KG1 (cell line): Measurements from ENCODE around the gene NT5DC4.

ENCODE experiments used
- DNase-seq: peaks from one replicate; lab custom pipeline; 2025; lab: John Stamatoyannopoulos, UW

Gene NT5DC4

DNA sequence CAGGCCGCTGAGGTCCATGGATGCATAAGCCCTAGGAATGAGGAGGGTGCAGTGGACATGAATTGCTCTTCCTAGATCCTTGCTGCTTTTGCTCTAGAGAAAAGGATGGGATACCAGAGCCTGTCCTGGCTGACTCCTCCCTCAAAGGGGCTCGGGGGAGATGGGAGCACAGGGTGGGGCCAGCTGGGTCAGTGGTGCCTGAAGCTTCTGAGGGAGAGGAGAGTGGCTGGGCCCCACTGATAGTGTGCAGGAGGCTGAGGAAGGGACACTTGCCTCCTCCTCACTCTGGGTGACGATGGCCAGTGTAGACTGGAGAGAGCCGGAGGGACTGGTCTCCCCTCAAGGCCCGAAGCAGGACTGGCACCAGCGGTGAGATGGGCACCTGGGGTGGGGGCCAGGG is at the start of gene NT5DC4:
TSS of gene NT5DC4 (plus strand) at position 236 of the 400 bp plus-strand sequence. CDS start at position 296, 60 bp downstream.
- DNase-seq = no peak

DNA sequence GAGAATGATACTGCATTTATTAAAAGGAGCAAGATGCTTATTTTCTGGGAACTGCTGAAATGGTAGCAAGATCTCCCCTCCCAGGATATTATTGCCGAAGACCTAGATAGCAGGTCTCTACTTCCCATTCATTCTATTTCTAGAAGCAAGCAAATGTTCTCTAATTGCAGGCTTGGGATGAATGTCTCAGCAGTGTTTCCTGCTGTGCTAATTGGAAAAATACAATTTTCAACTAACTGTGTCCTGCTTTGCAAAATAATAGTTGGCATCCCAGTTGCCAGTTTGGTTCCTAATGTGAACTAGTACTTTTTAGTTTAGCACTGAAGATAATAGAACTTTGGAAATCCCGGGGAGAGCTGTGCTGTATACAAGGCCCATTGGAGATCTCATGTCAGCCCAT is 49.0 kb upstream of the NT5DC4 start:
- no peak for DNase-seq

DNA sequence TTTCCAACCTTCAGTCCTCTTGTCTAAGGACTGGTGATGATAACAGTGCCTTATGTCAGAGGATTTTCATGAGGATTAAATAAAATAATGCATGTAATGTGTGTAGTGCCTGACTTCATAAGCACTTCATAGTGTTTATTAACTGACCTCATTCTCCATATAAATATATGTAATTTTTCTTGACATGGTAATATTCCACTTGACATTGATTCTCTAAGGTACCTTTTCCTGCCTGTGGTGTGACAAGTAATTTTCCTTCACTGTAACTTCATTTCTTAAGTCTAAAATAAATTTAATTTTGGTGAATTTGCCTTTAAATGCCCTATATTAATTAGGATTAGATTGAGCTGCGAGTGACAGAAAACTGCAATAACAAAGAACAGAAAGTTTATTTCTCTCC is 47.8 kb upstream of the NT5DC4 start:
- DNase-seq = no peak

DNA sequence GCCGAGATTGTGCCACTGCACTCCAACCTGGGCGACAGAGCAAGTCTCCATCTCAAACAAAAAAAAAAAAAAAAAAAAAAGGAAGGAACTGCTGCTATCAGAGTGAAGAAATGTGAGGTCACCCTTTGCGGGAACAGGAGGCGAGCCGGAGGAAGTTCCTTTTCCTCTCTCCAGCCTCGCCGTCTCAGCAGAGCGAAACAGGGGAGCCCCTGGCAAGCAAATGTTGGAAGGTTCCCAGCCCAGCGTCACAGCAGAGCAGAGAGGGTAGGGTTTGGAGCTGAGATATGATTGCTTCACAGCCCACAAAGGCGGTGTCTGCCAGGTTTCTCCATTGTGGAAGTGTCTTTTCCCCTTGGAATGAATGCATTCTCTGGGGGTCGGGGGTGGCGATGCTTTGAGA is 46.6 kb upstream of the NT5DC4 start:
- DNase-seq = peak; percentile 15

DNA sequence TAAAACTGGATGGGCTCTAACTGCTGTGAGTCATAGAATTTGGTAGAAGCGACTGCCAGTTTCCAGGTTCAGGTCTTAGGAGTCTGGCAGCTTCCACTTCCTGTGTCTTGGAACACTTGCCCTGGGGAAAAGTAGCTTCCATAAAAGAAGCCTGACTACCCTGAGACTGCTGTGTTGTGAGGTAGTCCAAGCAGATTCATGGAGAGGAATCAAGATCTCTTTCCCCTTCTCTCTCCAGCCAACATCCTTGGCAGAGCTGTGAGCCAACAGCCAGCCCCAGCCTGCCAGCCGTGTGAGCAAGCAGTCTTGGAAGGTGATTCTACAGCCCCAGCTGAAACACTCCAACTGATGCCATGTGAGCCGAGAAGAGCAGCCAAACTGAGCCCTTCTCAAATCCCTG is 41.3 kb upstream of the NT5DC4 start:
- no peak for DNase-seq

DNA sequence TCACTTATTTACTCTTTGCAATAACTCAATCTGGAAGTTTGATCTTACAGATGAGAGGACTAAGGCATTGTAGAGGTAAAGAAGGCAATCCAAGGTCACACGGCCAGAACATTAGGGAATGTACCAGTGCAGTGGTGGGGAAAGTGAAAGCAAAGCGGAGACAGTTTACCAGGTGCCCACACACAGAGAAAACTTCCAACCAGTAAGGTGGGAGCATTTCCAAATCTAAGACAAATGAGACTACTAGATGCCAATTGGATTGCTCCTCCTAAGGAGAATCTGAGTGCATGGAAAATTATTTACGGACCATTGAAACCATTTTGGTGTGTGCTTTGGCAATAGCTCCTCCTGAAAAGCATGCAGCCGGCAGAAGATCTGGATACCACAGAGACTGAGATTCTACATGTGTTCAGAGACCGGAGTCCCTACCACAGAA is 40.1 kb upstream of the NT5DC4 start:
- DNase-seq = no peak

DNA sequence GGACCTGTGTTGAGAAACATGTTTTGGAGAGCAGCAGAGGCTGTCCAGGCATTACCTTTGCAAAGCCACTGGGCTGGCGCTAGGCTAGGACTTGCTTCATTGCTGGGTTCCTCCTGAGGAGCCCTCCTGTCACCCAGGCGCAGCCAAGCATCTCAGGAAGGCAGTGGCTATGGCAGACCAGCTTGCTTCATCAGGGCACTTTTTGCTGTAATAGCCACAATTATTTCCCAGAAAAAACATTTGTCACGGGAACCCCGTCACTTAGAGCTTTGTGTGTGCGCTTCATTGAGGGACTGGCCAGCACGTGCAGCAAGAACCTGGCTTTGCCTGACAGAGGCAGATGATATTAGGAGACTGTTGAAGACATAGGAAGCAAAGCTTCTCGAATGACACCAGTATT is 38.7 kb upstream of the NT5DC4 start:
- DNase-seq = no peak

DNA sequence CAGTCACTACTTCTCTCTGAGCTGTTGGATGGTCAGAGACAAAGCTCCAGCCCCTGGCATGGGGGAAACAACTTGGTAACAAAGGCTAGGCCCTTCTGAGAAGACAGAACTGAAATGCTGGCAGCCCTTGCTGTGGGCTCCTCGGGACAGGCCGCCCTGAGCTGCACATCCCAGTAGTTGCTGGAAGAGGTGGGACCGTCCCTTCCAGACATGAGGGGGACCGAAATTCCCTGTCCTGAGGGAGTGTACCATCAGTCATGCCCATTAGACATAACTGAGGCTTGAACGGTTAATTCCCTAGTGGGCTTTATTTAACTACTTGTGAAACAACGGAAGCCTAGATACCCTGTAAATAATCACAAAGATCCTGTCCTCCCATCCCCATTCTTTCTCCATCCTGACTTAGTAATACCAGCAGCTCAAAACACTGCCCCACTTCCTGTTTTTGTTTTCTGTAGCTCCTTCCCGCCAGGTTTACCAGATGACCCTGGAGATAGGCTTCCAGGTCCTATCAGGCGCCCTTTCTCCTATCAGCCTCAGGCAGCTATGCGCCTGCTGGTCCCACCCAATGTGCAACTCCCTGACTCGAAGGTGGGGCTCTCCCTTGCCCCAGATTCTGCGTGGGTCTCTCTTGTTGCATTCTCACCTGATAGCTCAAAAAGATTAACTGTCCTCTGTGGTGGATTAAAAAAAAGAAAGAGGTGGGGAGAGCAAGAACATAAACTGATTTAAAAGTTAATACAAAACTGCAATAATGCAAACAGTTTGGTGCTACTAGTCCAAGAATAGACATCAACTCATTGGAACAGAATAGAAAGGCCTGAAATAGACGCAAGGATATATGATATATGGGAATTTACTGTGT is 37.0 kb upstream of the NT5DC4 start:
- DNase-seq = no peak

DNA sequence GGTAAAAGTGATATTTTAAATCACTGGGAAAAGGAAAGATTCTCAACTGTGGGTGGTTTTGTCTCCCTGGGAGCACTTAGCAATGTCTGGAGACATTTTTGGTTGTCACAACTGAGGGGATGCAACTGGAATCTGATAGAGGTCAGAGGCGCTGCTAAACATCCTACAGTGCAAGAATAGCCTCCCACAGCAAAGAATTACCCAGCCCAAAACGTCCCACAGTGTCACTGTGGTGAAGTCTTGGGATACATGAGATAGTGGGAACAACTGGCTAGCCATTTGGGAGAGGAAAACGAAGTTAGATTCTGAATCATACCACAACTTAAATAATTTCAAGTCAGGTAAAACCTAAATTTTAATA is 36.4 kb upstream of the NT5DC4 start:
- no peak for DNase-seq

DNA sequence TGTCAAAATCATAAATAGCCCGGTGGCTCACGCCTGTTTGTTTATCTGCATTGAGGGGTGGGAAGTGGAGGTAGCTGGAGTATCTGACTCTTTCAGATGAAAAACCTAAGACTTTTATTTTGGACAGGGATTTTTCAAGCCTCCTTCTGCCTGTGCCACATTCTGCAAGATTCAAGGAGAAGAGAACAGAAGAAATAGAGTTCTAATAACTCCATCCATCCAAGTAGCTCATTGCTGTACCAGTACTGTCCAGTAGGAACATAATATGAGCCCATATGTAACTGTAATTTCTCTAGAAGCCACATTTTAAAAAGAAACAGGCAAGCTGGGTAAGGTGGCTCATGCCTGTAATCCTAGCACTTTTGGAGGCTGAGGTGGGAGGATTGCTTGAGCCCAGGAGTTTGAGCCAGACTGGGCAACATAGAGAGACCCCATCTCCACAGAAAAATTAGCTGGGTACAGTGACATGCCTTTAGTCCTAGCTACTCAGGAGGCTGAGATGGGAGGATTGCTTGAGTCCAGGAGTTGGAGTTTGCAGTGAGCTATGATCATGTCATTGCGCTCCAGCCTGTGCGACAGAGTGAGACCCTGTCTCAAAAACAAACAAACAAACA is 35.4 kb upstream of the NT5DC4 start:
- DNase-seq = no peak

DNA sequence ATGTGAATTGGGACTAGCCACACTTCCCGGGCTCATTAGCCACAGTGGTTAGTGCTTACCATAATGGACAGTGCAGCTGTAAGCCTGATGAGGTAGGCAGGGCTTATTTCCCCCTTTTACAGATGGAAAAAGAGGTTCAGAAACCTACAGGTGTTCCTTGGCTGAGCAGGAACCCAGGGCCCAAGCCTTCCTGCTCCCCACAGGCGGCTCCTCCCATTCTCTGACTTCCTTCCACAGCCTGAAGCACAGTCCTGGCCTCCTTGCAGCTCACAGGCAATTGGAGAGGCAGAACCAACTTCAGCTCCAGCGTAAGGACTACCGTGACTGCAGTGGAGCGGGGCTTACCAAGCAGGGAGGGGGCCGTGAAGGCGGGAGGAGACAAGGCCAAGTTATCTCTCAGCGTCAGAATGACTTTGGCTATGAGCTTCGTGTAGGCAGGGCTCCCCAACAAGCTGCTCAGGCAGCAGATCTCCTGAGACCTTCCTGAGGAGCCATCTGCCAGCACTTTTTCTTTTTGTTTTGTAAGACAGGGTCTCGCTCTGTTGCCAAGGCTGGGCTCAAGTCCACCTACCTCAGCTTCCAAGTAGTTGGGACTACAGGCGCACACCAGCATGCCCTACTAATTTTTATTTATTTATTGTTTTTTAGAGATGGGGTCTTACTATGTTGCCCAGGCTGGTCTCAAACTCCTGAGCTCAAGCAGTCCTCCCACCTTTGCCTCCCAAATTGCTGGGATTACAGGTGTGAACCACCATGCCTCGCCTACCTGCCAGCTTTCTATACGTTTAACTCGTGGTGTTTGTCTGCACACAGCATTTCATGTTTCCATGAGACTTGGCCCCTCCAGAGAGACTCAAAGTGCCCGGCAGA is 34.2 kb upstream of the NT5DC4 start:
- DNase-seq = no peak

DNA sequence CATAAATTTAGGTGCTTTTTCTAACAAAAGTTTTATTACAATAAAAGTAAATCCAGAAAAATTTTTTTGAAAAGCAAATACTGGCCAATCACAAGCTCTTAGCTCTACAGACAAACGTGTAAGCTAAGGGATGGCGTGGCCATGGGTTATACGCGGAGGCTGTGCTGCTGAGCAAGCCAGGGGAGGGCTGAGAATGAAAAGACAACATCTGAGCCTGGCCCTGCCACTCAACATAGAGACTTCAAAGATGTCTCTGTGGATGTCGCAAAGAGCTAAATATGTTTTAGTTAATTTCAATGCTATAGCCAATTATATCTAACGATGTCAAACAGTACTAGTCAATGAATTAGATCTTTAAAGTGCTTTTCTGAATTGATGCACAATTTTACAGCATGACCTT is 33.3 kb upstream of the NT5DC4 start:
- DNase-seq = no peak

DNA sequence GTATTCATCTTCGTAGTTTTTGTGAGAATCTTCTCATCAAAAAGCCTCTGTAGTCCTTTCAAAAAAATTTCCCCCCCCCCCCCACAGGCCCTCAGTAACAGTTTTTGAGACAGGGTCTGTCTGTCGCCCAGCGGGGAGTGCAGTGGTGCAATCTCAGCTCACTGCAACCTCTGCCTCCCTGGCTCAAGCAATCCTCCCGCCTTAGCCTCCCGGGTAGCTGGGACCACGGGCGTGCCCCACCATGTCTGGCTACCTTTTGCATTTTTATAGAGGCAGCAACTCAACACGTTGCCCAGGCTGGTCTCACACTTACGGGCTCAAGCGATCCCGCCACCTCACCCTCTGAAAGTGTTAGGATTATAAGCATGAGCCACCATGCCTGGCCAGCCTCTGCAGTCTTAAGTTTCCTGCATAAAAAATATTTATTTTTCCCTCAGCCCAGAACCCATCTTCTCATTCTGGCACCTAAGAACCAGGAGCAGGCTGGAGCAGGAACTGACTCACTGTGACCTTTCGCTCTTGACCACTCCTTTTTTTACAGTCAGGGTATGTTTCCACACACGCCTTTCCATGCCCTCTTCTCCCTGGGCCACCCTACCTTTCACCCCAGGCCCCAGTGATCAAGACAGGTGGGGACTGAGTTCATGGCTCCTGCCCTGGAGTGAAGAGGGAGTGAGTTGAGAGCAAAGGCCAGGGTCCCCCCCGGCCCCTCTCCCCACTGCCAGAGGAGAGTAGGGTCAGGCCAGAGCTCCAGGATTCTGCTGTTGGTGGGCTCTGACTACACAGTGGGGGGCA is 32.5 kb upstream of the NT5DC4 start:
- no peak for DNase-seq

DNA sequence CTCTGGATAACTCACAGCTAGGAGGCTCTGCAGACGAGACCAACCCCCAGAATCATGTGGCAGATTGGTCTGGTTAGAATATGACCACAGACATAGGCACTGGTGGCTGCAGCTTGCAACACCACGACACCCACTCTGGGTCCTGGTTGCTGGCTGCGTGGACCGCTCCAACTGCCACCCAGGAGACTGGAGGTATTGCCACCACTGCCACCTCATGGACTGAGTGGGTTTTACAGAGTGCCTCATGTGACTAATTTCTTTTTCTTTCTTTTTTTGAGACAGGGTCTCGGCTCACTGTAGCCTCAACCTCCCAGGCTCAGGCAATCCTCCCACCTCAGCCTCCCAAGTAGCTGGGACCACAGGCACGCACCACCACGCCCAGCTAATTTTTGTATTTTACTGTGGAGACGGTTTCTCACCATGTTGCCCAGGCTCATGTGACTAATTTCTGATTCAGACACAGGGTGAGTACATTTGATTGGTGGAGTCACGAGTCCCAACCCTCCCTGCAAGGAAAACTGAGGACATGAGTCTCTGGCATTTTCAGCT is 29.9 kb upstream of the NT5DC4 start:
- no peak for DNase-seq

DNA sequence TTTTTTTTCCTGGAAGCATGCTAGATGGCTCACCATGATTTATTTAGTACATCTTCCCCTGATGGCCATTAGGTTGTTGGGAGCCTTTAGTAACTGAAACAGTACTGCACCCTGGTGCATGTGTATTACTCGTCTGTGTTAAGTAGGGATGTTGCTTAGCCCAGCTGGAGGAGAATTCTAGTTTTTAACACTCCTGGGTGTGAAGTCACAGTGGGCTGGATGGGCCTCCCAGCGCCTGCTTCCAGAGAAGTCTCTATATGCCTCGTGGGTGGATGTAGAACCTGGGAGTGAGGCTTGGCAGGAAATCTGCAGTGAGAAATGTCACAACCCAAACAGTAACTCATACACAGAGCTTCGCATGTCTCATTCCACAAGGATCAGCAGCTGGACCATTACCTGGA is 28.9 kb upstream of the NT5DC4 start:
- DNase-seq = no peak

DNA sequence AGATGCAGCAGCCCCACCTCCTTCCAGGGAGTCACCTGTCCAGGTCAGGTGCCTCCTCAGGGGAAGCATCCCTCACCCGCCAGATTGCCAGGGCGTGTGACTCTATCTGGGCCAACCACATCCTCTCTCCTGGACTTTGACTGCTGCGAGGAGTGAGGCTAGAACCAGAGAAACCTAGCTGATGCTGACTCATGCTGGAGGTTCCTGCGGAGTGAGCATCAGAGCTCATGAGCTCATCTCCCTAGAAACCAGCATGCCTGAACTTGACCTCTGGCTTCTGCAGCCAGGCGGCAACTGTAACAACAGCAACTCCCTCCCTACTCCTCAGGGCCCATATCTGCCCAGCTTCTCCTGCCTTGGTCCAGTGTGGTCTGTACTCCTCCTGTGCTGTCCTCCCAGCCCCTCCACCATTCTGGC is 28.3 kb upstream of the NT5DC4 start:
- DNase-seq = no peak

DNA sequence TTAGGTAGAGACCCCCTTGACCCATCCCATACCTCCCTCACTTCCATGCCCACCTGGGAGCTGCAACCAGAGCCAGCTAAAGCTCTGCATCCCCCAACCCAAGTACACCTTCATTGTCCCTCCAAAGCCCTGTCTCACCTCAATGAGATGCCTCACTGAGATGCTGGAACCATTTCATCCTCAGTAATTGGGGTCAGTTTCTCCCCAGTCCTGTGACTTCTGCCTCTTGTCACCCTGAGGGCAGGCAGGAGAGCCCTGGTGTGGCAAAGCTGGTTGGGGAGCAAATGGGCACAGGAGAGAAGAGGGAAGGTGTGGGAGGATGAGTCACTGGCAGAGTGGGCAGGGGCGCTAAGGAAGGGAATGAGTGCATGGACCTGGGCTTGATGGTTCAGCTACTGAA is 27.9 kb upstream of the NT5DC4 start:
- DNase-seq = no peak

DNA sequence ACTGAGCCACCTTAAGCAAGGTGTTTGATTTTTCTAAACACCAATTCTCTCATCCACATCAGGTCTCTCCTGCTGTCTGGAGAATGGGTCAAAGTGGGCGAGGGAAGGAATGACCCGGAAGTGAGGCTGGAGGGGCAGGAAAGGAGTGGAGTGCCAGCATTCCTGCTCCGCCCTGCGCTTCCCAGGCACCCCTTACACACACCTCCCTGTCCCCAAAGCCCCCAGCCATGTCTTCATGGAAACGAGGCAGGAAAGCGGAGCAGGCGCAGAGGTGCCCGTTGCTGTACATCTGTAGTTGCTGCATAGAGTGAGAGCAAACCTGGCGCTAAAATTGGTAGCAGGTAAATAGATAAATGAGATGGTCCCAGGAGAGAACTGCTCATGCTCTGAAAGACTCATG is 27.2 kb upstream of the NT5DC4 start:
- DNase-seq = no peak

DNA sequence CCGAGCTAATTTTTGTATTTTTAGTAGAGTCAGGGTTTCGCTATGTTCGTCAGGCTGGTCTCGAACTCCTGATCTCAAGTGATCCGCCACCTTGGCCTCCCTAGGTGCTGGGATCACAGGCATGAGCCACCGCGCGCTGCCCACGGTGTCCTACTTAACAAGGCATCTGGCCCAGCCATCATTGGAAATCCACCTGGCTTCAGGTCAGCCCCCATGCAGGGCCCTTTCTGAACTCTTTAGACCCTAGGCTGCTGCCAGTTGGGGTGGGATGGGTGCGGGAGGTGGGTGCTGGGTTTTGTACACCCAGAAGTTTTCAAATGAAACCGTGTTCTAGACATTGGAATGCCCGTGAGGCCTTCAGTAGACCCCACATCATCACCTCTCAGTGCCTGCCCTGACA is 26.6 kb upstream of the NT5DC4 start:
- no peak for DNase-seq

DNA sequence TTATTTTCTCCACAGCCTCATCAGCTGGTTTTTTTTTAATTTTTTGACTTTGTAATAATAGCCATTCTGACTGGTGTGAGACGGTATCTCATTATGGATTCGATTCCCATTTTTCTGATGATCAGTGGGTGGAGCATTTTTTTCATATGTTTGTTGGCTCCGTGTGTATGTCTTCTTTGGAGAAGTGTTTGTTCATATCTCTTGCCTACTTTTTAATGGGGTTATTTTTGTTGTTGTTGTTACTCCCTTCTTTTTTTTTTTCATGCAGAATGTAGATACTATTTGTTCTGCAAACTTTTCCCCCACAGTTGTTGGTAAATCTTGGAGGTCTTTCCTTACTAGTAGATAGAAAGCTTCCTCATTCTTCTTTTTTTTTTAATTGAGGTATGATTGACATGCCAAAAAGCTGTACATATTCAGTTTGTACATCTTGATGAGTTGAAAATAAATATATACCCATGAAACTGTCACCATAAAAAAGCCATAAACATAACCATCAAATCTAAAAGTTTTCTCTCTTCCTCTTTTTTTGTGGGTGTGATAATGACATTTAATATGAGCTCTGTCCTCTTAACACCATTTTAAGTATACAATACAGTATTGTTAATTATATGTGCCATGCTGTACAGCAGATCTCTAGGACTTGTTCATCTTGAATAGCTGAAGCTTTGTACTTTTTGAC is 21.8 kb upstream of the NT5DC4 start:
- no peak for DNase-seq
